ENCODE data around the gene PBRM1.
A peak's percentile ranks its signal among the peaks of the same experiment; 100 is the strongest.
"Not testable (repeated sequence)": the region's sequence is repeated elsewhere in the genome, so short reads cannot be mapped to it uniquely, and the experiment has no call there.

The PBRM1 gene

GRCh38 chr3:52704611-52705437 is 19.1 kb upstream of the PBRM1 start:
- DNase-seq (ENCODE audit: low read depth): no peak

- DNase-seq (ENCODE audit: low read depth): no peak
Measured at GRCh38 chr3:52703341-52703740, 17.6 kb upstream of the PBRM1 start.

- no peak for DNase-seq (ENCODE audit: low read depth)
Measured at GRCh38 chr3:52697632-52697965, 11.9 kb upstream of the PBRM1 start.

GRCh38 chr3:52696830-52697631 is 11.3 kb upstream of the PBRM1 start:
- no peak for DNase-seq (ENCODE audit: low read depth)

GRCh38 chr3:52695798-52696671 is 10.3 kb upstream of the PBRM1 start:
- DNase-seq (ENCODE audit: low read depth): no peak

GRCh38 chr3:52694528-52695189 is 8.9 kb upstream of the PBRM1 start:
- DNase-seq (ENCODE audit: low read depth): no peak

GRCh38 chr3:52693071-52693470 is 7.4 kb upstream of the PBRM1 start:
- no peak for DNase-seq (ENCODE audit: low read depth)

GRCh38 chr3:52690560-52690959 is 4.8 kb upstream of the PBRM1 start:
- no peak for DNase-seq (ENCODE audit: low read depth)

- DNase-seq (ENCODE audit: low read depth): no peak
Measured at GRCh38 chr3:52689151-52689550, 3.4 kb upstream of the PBRM1 start.

- no peak for DNase-seq (ENCODE audit: low read depth)
Measured at GRCh38 chr3:52688266-52688665, 2.6 kb upstream of the PBRM1 start.

- DNase-seq (ENCODE audit: low read depth): peak; percentile 59
Measured at GRCh38 chr3:52685285-52685708, 416 bp downstream of the PBRM1 start.

- DNase-seq (ENCODE audit: low read depth): no peak
Measured at GRCh38 chr3:52684184-52684583, 1.5 kb downstream of the PBRM1 start.

GRCh38 chr3:52683611-52684010 is 2.1 kb downstream of the PBRM1 start:
- DNase-seq (ENCODE audit: low read depth): no peak

GRCh38 chr3:52682016-52682415 is 3.7 kb downstream of the PBRM1 start:
- DNase-seq (ENCODE audit: low read depth): no peak

- no peak for DNase-seq (ENCODE audit: low read depth)
Measured at GRCh38 chr3:52681596-52681995, 4.1 kb downstream of the PBRM1 start.

GRCh38 chr3:52679811-52680210 is 5.9 kb downstream of the PBRM1 start:
- no peak for DNase-seq (ENCODE audit: low read depth)

GRCh38 chr3:52679199-52679538 is 6.5 kb downstream of the PBRM1 start:
- no peak for DNase-seq (ENCODE audit: low read depth)

- no peak for DNase-seq (ENCODE audit: low read depth)
Measured at GRCh38 chr3:52678265-52679198, 7.2 kb downstream of the PBRM1 start.

- DNase-seq (ENCODE audit: low read depth): not testable (repeated sequence)
Measured at GRCh38 chr3:52676201-52676600, 9.5 kb downstream of the PBRM1 start.

GRCh38 chr3:52671676-52672075 is 14.0 kb downstream of the PBRM1 start:
- DNase-seq (ENCODE audit: low read depth): no peak
